GM19463 (cell line): ENCODE results near the gene VWA8.
"Not testable (repeated sequence)": the region's sequence is repeated elsewhere in the genome, so short reads cannot be mapped to it uniquely, and the experiment has no call there.

Experiments used
- ATAC-seq: cut with Tn5 transposase; IDR thresholded peaks from one replicate; pipeline ENCODE4 v1.9.1; 2021; ENCODE audit warnings: mild to moderate bottlenecking, moderate library complexity; ENCODE audit not compliant: unreplicated experiment

VWA8 gene

GRCh38 chr13:41542799-41543198, 418.1 kb downstream of the VWA8 start:
- not testable (repeated sequence) for ATAC-seq

DNA sequence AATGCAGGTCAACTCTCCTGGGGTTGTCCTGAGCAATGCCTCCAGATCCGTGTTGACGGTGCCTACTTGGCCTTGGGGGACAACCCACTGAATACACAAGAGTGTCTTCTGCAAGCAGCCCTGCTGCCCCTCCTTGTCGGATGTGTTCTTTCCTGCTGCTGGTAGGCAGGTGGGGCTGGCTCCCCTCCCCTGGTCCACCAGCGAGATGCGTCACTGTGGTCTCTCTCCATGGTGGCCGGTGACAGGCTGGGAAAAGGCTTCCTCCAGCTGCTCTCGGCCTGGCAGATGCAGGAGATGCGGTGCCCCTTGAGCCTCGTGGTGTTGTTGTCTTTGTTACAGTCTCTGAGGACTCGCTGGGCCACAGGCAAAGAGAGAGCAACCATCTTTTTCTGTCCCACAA, 418.6 kb downstream of the VWA8 start:
- ATAC-seq: no peak

GRCh38 chr13:41541142-41541938, 419.6 kb downstream of the VWA8 start:
- no peak for ATAC-seq

DNA sequence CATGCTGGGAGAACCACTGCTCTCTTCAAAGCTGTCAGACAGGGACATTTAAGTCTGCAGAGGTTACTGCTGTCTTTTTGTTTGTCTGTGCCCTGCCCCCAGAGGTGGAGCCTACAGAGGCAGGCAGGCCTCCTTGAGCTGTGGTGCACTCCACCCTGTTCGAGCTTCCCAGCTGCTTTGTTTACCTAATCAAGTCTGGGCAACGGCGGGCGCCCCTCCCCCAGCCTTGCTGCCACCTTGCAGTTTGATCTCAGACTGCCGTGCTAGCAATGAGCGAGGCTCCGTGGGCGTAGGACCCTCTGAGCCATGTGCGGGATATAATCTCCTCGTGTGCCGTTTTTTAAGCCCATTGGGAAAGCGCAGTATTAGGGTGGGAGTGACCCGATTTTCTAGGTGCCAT, 420.7 kb downstream of the VWA8 start:
- not testable (repeated sequence) for ATAC-seq

- ATAC-seq: no peak
Measured at GRCh38 chr13:41533266-41534052, 427.4 kb downstream of the VWA8 start.

DNA sequence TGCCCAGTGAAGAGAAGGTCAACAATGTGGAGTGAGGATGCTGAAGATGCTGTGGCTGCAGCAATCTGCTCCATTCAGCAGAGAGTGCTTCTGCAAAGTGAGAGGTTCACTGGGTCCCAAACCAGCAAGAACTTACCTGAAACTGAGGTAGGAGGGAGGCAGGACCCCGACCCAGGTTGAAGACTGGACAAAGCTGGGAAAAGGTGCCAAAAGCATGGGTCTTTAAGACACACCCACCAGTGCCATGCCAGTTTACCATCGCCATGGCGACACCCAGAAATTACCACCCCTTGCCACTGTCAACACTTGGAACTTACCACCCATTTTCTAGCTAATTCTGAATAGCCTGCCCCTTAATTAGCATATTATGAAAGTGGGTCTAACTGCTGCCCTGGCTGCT, 432.9 kb downstream of the VWA8 start:
- ATAC-seq: no peak

DNA sequence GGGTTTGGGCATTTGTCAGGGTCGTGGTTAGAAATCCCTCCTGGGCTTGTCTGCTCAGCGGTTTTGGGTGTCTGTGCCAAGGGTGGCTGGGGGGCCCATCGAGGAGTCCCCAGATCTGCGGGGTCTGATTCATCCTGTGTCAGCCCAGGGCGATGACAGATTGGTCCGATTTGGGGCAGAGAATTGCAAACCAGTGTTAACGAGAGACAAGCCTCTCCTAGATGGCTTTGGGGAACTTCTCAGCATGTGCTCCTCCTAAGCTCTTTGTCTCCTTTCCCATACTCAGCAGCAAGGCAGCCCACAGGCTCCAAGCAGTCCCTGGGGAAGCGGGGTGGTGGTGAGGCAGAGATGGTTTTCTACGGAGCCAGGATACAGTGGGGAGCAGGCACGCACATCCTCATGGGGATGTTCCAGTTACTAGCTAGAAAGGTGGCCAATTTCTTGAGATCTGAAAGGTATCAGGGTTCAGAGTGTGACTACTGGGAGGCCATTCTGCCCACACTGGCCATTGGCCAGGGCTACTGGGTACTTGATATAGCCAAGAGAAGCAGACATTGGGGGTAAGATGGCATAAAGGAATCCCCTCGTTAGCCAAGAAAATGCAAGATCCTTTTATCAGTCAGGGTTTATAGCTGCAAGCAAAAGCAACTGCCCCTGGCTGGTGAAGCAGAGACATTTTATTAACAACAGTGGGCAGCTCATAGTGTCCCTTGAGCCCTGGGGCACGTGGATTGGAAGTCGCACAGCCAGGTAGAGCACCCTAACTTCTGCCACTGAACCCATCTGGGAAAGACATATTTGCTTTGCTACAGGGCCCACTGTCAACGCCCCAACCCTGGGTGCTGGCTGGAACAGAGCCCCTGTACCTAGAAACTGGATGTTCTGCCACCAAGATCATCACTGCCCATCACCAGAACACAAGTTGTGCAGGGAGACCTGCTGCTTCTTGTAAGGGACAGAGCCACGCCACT, 440.0 kb downstream of the VWA8 start:
- ATAC-seq: no peak

GRCh38 chr13:41520016-41520659, 440.8 kb downstream of the VWA8 start:
- ATAC-seq: no peak
